ENCODE data around the gene DMAC2L. TPM values are rescaled to one million over a fixed set of nuclear protein-coding genes. Genes with fewer than 3 reads are reported as not detected.
A peak's percentile ranks its signal among the peaks of the same experiment; 100 is the strongest.

DMAC2L gene
- total and polyA plus RNA-seq, 2 donors (not counting 1 experiment from before 2014, with no cell fraction given) = 19.0 to 40.0 TPM

- POLR2A ChIA-PET = no interaction called here
- H3K4me2 ChIP-seq (replicated peaks; ENCODE audit: low read depth, low read length, poor library complexity, severe bottlenecking) = no peak overlapping the region
- DNase-seq (no peak), ATAC-seq (ENCODE audit: low read depth) (no peak)
- no peak overlapping the region for H3K9ac ChIP-seq (ENCODE audit: low read length)
- no peaks in the 10 kb centered on the region for H4K20me1 ChIP-seq (ENCODE audit: control insufficient read depth, insufficient read depth, low read length, poor library complexity, severe bottlenecking)
- H3K4me1 ChIP-seq (ENCODE audit: control insufficient read depth in 2 of 2, insufficient read depth in 2 of 2, low read length in 2 of 2) = peaks cover 5 to 8% of the 10 kb centered on the region in 2 donors
- no peak overlapping the region for H3K4me3 Mint-ChIP-seq
- intact Hi-C loops (cut with micrococcal nuclease) = no loop called here
- no peak overlapping the region for H3K4me3 ChIP-seq (ENCODE audit: control extremely low read depth in 1 of 5, extremely low read depth in 1 of 5, insufficient read depth in 1 of 5, low read depth in 2 of 5, low read length in 4 of 5)
- no peaks in the 10 kb centered on the region for H3K79me2 ChIP-seq (ENCODE audit: control insufficient read depth, insufficient read depth, low read length)
- TF ChIP-seq CTCF (IDR thresholded peaks at IDR 0.05) (no peak), EZH2 (IDR thresholded peaks at IDR 0.05; ENCODE audit: borderline replicate concordance, insufficient read depth, low read depth, low read length, poor library complexity, severe bottlenecking) (no peak)
- no peak overlapping the region for H2AFZ ChIP-seq (ENCODE audit: insufficient read depth, low read depth, low read length, poor library complexity, severe bottlenecking)
- H3K27me3 ChIP-seq (replicated peaks in 1 of 4; ENCODE audit: control extremely low read depth in 1 of 4, control insufficient read depth in 3 of 4, insufficient read depth in 4 of 4, low read length in 3 of 4) = no peaks in the 10 kb centered on the region
- H3K36me3 ChIP-seq (replicated peaks in 1 of 2; ENCODE audit: control extremely low read depth in 1 of 2, control insufficient read depth in 1 of 2, extremely low read depth in 1 of 2, insufficient read depth in 2 of 2, low read length in 1 of 2) = peaks cover 0 to 3% of the 10 kb centered on the region in 2 experiments
- H3K27ac Mint-ChIP-seq = peak overlapping the region; percentile 53
- no peaks in the 10 kb centered on the region for H3K27me3 Mint-ChIP-seq
- CTCF ChIA-PET = interaction anchor here (0.6 to 1.4 kb wide), 5 partner anchors 18 to 361 kb away, joined by 3 to 6 read pairs (median 4); no protein-coding TSS in a partner anchor
- no peak overlapping the region for H3K27ac ChIP-seq (ENCODE audit: low read length in 2 of 2)
- peaks cover 13% of the 10 kb centered on the region for H3K4me1 Mint-ChIP-seq
- 47% methylated on average over 2 of the region's 6 CpGs for WGBS (ENCODE audit: insufficient coverage)
- H3K9me3 ChIP-seq (ENCODE audit: control extremely low read depth in 1 of 3, control insufficient read depth in 2 of 3, insufficient read depth in 1 of 3, low read length in 2 of 3) = no peaks in the 10 kb centered on the region
- no peaks in the 10 kb centered on the region for H3K9me3 Mint-ChIP-seq (ENCODE audit: insufficient read depth)
Observed at GRCh38 chr14:50345846-50346422, 33.8 kb downstream of the DMAC2L start.

- Mint-ChIP-seq H3K4me1 (peaks cover 12% of the 10 kb centered on the region), H3K9me3 (ENCODE audit: insufficient read depth) (no peaks in the 10 kb centered on the region), H3K27ac (no peak overlapping the region), H3K4me3 (no peak overlapping the region), H3K27me3 (no peaks in the 10 kb centered on the region)
- no peaks in the 10 kb centered on the region for H4K20me1 ChIP-seq (ENCODE audit: control insufficient read depth, insufficient read depth, low read length, poor library complexity, severe bottlenecking)
- WGBS (ENCODE audit: insufficient coverage) = 33% methylated on average over 1 of the region's 1 CpG
- no peak for DNase-seq
- H3K79me2 ChIP-seq (ENCODE audit: control insufficient read depth, insufficient read depth, low read length) = peaks cover 3% of the 10 kb centered on the region
- H3K4me1 ChIP-seq (ENCODE audit: control insufficient read depth in 2 of 2, insufficient read depth in 2 of 2, low read length in 2 of 2) = peaks cover 5 to 7% of the 10 kb centered on the region in 2 donors
- ChIA-PET POLR2A (interaction anchor here (1.0 kb wide), 1 partner anchor 16 kb away, joined by 3 read pairs; no protein-coding TSS in a partner anchor), CTCF (interaction anchor here (1.4 kb wide), 1 partner anchor 8 kb away, joined by 3 read pairs; no protein-coding TSS in a partner anchor)
- no peaks in the 10 kb centered on the region for H3K27me3 ChIP-seq (replicated peaks in 1 of 4; ENCODE audit: control extremely low read depth in 1 of 4, control insufficient read depth in 3 of 4, insufficient read depth in 4 of 4, low read length in 3 of 4)
- no peak overlapping the region for H3K9ac ChIP-seq (ENCODE audit: low read length)
- no peak overlapping the region for H3K4me2 ChIP-seq (replicated peaks; ENCODE audit: low read depth, low read length, poor library complexity, severe bottlenecking)
- no peak overlapping the region for H3K4me3 ChIP-seq (ENCODE audit: control extremely low read depth in 1 of 5, extremely low read depth in 1 of 5, insufficient read depth in 1 of 5, low read depth in 2 of 5, low read length in 4 of 5)
- TF ChIP-seq CTCF (IDR thresholded peaks at IDR 0.05) = no peak
- no peak for TF ChIP-seq EZH2 (IDR thresholded peaks at IDR 0.05; ENCODE audit: borderline replicate concordance, insufficient read depth, low read depth, low read length, poor library complexity, severe bottlenecking)
- ATAC-seq (ENCODE audit: low read depth) = no peak
- H3K27ac ChIP-seq (ENCODE audit: low read length in 2 of 2) = no peak overlapping the region
- H3K9me3 ChIP-seq (ENCODE audit: control extremely low read depth in 1 of 3, control insufficient read depth in 2 of 3, insufficient read depth in 1 of 3, low read length in 2 of 3) = no peaks in the 10 kb centered on the region
- intact Hi-C loops (cut with micrococcal nuclease) = no loop called here
- H3K36me3 ChIP-seq (replicated peaks in 1 of 2; ENCODE audit: control extremely low read depth in 1 of 2, control insufficient read depth in 1 of 2, extremely low read depth in 1 of 2, insufficient read depth in 2 of 2, low read length in 1 of 2) = peaks cover 0 to 3% of the 10 kb centered on the region in 2 experiments
- no peak overlapping the region for H2AFZ ChIP-seq (ENCODE audit: insufficient read depth, low read depth, low read length, poor library complexity, severe bottlenecking)
Observed at GRCh38 chr14:50347521-50347920, 35.4 kb downstream of the DMAC2L start.
